T-helper 2 cell treated with Interferon-gamma antibody and Interleukin-4, amounts not matched to agents 5 μg/mL and 100 μg/mL, for 36 hours (primary cell): ENCODE results near the gene PSD4.

Source experiments
- DNase-seq: peaks from one replicate; pipeline ENCODE4 v3.0.0; 2021; ENCODE audit warnings: low spot score
- H3K27ac Mint-ChIP-seq: one replicate; pipeline ENCODE4 v1.8.0; 2021; ENCODE audit warnings: mild to moderate bottlenecking, mixed read lengths
- H3K27me3 Mint-ChIP-seq: one replicate; pipeline ENCODE4 v1.8.0; 2021; ENCODE audit warnings: low read depth, mixed read lengths
- H3K36me3 Mint-ChIP-seq: one replicate; pipeline ENCODE4 v1.8.0; 2021; ENCODE audit warnings: low read depth, mixed read lengths
- H3K4me1 Mint-ChIP-seq: one replicate; pipeline ENCODE4 v1.8.0; 2021; ENCODE audit warnings: low read depth, mixed read lengths
- H3K4me3 Mint-ChIP-seq: one replicate; pipeline ENCODE4 v1.8.0; 2022; ENCODE audit warnings: mild to moderate bottlenecking, moderate library complexity, mixed read lengths
- H3K9me3 Mint-ChIP-seq: one replicate; pipeline ENCODE4 v1.8.0; 2021; ENCODE audit warnings: mixed read lengths

The PSD4 gene

DNA sequence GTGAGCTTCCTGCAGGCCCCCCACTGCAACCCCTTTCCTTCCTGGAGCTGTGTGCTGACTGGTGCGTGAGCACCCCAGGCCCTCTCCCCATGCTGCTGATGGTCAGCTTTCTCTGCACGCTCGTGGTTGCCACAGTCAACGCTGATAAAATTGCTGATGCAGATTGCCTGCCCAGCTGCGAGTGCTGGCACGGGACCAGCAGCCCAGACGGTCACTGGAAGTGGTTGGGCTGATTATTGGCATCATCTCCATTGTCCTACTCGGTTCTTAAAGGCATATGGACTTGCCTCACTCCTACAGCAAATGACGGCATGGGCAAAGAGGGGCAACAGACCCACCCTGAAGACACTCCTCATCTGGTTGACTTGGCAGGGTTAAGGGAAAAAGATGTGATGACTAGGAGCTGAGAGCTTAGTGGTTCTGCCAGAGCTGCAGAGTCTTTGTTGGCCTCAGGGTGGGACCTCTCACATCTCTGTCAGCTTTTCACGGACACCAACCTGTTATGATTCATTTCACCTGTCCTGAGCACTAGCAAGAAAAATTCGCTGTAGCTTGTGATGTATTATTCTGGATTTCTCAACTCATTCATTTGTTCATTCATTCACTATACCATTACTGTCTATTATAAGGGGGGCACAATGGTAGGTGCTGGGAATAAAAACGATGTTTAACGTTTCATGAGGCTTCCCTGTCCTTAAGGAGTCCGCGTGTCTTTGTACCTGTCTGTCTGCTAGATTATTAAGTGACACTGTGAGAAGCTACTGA, 66.6 kb downstream of the PSD4 start:
- no peak overlapping the region for H3K27ac Mint-ChIP-seq
- peaks cover 5% of the 10 kb centered on the region for H3K4me1 Mint-ChIP-seq

DNA sequence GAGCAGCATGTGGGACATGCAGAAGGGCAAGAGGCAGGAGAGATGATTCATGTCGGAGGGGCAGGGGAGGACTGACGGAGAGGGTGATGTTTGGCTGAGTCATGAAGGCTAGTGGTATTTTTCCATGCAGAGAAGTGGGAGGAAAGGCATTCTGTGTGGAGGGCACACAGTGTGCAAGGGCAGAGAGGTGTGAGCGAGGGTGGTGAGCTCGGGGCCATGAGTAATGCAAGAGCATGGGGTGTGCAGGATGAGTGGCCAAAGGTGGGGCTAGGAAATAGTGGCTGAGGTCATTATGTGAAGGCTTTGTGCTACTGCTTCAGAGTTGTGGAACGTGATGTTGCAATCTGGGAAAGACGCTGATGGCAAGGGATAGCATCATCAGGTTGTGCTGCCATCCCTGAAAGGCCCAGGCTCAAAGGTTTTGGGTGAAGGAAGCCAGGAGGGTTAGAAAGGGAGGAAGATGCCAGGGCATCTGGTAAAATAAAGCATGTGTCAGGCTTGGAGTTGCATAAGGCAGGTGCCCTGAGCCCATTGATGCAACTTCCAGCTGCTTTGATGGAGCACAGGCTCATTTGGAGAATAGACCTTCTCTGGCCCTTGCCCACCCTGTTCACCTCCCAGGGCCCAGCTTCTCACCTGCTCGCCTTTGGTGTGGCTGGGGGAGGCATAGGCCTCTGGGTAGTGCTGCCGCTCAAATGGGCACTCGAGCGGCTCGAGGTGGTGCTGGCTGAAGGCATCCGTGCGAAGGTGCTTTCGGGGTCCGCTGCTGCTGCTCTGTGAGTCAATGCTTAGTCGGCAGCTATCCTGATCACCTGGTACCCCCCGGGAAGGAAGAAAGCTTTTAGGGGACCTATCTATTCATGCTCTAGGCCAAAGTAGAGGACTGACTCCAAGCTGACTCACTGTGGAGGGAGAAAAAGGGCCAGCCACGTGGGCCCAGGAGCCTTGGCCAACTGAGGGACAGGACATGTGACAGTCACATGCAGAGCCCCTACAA, 67.4 kb downstream of the PSD4 start:
- peaks cover 2% of the 10 kb centered on the region for H3K36me3 Mint-ChIP-seq
- H3K27me3 Mint-ChIP-seq: peaks cover 2% of the 10 kb centered on the region
- peaks cover 5% of the 10 kb centered on the region for H3K4me1 Mint-ChIP-seq
- no peak overlapping the region for H3K4me3 Mint-ChIP-seq
- H3K27ac Mint-ChIP-seq: peak overlapping the region; percentile 9
- peak; percentile 75 for DNase-seq
- H3K9me3 Mint-ChIP-seq: no peaks in the 10 kb centered on the region

More for the DNA sequence above, 66.6 kb downstream of the PSD4 start:
- no peaks in the 10 kb centered on the region for H3K9me3 Mint-ChIP-seq
- H3K27me3 Mint-ChIP-seq: peaks cover 2% of the 10 kb centered on the region
- no peak overlapping the region for H3K4me3 Mint-ChIP-seq
- DNase-seq: no peak
- peaks cover 5% of the 10 kb centered on the region for H3K36me3 Mint-ChIP-seq

DNA sequence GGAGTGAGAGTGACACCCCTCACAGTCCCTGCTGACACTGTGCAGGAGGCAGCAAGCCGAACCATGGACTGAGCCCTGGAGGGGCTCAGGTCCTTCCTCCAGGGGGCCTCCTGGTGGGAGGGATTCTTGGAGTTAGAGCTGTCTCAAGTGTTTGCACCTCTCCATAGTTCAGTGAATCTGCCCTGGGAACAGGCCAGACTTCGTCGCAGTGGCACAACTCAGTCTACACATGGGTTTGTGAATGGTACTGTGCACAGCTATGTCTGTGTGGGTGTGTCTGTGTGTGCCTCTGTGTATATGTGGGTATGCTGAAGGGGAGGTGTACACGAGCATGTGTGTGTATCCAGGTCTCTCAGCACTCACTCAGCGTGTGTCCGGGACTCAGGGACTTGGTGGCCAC, 68.6 kb downstream of the PSD4 start:
- H3K4me1 Mint-ChIP-seq: peaks cover 5% of the 10 kb centered on the region

DNA sequence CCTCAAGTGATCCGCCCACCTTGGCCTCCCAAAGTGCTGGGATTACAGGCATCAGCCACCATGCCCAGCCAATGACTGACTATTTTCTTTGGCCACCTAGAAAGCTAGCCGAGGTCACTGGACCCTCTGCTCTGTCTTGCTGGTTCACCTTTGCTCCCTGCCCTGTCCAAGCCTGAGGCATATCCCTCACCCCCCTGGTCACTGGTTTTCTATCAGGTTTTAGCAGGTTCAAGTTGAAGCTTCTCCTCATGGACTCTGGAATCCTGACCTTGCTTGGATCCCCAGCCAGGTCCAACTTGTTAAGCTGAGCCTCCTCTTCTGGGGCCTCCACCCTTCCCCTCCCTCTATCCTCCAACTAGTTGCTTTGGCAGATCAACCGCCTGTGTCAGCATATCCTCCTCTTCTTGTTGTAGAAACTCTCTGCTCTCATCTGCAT, 71.5 kb downstream of the PSD4 start:
- H3K27ac Mint-ChIP-seq: no peak overlapping the region
- peaks cover 2% of the 10 kb centered on the region for H3K27me3 Mint-ChIP-seq
- no peak overlapping the region for H3K4me3 Mint-ChIP-seq
- no peak for DNase-seq
- H3K4me1 Mint-ChIP-seq: peaks cover 15% of the 10 kb centered on the region
- H3K36me3 Mint-ChIP-seq: no peaks in the 10 kb centered on the region
- no peaks in the 10 kb centered on the region for H3K9me3 Mint-ChIP-seq

More for the DNA sequence above, 68.6 kb downstream of the PSD4 start:
- Mint-ChIP-seq H3K27me3 (peaks cover 2% of the 10 kb centered on the region), H3K36me3 (peaks cover 2% of the 10 kb centered on the region), H3K4me3 (no peak overlapping the region), H3K9me3 (no peaks in the 10 kb centered on the region), H3K27ac (no peak overlapping the region)
- no peak for DNase-seq

DNA sequence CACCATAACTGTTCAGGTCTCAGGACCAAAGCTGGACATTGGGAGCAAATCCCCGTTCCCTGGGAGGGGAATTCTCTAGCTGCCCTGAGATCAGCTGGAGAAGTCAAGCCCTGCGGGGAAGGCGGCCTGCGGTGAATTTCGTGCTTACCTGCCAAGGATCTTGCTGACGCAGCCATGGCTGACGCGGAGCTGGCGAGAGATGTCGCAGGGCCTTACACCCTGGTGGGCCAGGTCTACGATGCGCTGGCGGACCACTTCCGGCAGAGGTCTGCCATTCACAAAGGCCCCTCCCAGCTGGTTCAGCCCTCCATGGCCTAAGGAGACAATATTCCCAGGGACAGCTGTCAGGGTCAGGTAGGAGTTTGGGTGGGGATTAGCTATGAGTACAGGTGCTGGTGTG, 72.8 kb downstream of the PSD4 start:
- no peak overlapping the region for H3K27ac Mint-ChIP-seq
- H3K4me1 Mint-ChIP-seq: peaks cover 23% of the 10 kb centered on the region
- H3K9me3 Mint-ChIP-seq: no peaks in the 10 kb centered on the region
- no peak overlapping the region for H3K4me3 Mint-ChIP-seq
- DNase-seq: no peak
- H3K27me3 Mint-ChIP-seq: peaks cover 2% of the 10 kb centered on the region
- H3K36me3 Mint-ChIP-seq: no peaks in the 10 kb centered on the region

DNA sequence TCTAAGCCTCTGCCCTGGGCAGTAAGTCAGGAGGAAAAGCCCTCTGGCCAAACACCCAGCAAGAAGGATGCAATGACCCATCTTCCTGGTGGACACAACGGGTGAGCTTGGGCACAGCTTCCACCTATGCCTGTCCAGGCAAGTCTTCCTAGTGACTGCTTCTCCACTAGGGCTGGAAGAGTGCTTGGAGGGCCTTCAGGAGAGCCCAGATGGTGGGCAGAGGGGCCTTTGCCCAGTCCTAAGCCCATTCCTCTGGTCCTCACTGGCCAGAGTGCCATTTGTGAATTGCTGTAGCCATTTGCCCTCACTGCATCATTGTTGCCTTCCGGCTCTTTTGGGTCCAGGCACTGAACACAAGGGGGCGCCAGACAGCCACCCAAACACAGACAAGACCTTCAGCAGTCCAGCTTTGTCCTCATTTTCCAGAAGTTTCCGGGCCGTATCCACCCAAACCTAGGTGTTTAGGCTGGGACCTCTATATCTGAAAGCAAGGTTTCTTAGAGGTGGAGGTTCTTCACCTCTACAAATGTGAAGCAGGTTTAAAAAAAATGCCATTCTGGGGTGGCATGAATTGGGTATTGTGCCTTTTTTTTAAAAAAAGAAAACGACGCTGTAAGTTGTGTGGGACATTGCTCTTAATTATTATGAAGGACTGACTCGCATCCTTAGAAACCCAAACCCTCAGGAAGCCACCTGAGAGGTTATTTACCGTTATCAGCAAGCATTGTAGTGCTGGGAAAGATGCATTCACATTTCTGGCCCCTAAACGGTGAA, 75.4 kb downstream of the PSD4 start:
- Mint-ChIP-seq H3K4me3 (no peak overlapping the region), H3K36me3 (peaks cover 7% of the 10 kb centered on the region)

DNA sequence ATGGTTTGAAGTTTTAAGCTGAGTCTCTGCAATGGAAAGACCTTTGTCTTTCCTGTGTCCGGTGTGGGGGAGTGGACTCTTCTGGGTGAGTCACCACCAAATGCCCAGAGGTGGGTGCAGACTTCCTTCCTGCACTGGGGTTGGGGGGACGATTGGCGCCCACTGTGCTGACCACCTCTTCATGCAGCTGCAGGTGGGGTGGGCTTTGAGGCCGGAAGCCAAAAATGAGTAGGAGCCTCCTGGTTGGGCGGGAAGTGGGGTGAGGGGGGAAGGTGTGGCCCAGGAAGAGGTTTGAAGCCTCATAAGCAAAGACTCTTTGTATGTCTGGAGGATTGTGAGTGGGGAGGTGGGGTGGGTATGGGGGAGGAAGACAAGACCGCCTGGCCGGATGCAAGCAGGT, 77.3 kb downstream of the PSD4 start:
- Mint-ChIP-seq H3K27ac (peak overlapping the region; percentile 75), H3K4me1 (peaks cover 53% of the 10 kb centered on the region), H3K9me3 (no peaks in the 10 kb centered on the region), H3K4me3 (peak overlapping the region; percentile 63), H3K27me3 (peaks cover 8% of the 10 kb centered on the region), H3K36me3 (peaks cover 7% of the 10 kb centered on the region)
- DNase-seq: peak; percentile 45

More for the DNA sequence above, 75.4 kb downstream of the PSD4 start:
- DNase-seq: peak; percentile 68
- Mint-ChIP-seq H3K4me1 (peaks cover 43% of the 10 kb centered on the region), H3K27me3 (peaks cover 2% of the 10 kb centered on the region), H3K27ac (peak overlapping the region; percentile 62), H3K9me3 (no peaks in the 10 kb centered on the region)

DNA sequence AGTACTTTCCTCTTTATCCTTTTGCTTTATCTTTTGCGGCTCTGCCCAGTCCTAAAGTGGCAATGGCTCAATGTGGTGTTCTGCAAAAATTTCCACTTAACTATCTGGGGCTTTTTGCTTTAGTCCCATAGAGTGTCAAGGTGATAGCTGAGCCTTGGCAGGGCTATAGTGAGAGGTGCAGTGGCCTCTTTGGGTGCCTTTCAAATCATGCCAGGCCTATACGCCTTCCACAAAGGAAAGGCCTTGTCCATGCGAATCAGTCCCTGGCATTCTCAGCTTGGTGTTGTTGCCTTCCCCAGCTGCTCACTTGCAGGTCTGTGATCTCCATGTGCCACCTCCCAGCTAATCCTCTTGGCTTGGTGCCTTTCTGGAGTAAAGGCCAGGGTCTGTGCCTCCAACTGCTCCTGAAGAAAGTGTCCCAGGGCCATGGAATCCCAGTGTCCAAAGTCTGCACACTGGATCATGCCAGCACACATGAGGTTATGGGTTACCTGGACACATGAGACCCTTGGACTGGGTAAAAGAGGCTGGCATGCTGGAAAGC, 78.3 kb downstream of the PSD4 start:
- peak overlapping the region; percentile 9 for H3K4me3 Mint-ChIP-seq
- H3K36me3 Mint-ChIP-seq: peaks cover 7% of the 10 kb centered on the region
- H3K27ac Mint-ChIP-seq: no peak overlapping the region
- peaks cover 53% of the 10 kb centered on the region for H3K4me1 Mint-ChIP-seq
- H3K9me3 Mint-ChIP-seq: no peaks in the 10 kb centered on the region
- peaks cover 13% of the 10 kb centered on the region for H3K27me3 Mint-ChIP-seq
- no peak for DNase-seq

DNA sequence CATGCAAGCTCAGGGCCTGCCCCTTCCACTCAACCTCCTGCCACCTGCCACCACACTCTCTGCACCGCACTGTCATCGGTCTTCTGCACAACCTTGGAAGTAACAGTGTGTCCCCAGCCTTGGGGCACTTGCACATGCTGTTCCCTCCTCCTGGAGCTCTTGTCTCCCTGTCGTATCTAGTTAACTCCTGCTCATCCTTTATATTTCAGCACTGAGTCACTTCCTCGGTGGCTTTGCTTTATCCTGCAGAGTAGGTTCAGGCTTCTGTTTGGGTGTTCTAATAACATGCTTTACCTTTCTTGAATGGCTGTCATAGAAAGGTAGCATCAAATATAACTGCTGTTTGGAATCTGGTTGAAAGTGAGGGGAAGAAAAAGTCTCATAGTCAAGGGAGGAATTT, 79.7 kb downstream of the PSD4 start:
- Mint-ChIP-seq H3K9me3 (no peaks in the 10 kb centered on the region), H3K4me1 (peaks cover 57% of the 10 kb centered on the region), H3K27ac (no peak overlapping the region), H3K36me3 (peaks cover 7% of the 10 kb centered on the region), H3K27me3 (peaks cover 19% of the 10 kb centered on the region), H3K4me3 (peak overlapping the region; percentile 9)
- no peak for DNase-seq

DNA sequence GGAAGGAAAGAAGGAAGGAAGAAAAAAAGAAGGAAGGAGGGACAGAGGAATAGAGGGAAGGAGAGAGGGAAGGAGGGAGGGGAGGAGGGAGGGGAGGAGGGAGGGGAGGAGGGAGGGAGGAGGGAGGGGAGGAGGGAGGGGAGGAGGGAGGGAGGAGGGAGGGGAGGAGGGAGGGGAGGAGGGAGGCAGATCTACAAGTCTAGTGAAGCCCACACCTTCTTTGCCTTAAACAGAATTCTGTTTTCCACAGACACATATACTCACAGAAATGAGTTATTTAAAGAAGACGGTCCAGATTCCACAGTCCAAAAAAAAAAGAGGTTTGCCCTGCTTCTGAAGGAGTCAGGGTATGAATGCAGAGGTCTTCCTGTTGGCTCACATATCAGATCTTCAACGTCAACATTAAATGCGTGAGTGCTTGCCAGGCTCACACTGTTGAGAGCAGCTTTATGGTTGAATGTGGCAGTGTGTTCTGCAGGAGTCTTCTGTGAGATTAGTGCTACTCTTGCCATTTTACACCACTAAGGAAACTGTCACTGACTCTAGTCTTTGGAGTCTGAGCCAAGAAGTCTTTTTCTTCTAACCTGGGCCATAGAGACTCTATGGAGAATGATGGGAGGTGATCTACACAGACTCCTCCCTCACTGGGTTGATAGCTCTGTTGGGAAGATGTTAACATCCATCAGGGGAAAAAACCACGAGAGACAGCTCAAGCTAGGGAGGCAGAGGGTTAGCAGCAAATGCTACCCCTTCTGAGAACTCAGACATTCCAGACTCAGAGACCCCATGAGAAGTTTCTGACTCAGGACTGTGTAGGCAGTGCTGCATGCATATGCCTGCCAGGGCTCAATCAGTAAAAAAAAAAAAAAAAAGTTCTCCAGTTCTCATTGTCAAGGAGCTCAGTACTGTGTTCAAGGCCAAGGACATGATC, 81.6 kb downstream of the PSD4 start:
- H3K9me3 Mint-ChIP-seq: no peaks in the 10 kb centered on the region
- H3K4me1 Mint-ChIP-seq: peaks cover 48% of the 10 kb centered on the region
- H3K4me3 Mint-ChIP-seq: no peak overlapping the region
- no peak for DNase-seq
- peaks cover 27% of the 10 kb centered on the region for H3K27me3 Mint-ChIP-seq
- no peak overlapping the region for H3K27ac Mint-ChIP-seq
- peaks cover 7% of the 10 kb centered on the region for H3K36me3 Mint-ChIP-seq

DNA sequence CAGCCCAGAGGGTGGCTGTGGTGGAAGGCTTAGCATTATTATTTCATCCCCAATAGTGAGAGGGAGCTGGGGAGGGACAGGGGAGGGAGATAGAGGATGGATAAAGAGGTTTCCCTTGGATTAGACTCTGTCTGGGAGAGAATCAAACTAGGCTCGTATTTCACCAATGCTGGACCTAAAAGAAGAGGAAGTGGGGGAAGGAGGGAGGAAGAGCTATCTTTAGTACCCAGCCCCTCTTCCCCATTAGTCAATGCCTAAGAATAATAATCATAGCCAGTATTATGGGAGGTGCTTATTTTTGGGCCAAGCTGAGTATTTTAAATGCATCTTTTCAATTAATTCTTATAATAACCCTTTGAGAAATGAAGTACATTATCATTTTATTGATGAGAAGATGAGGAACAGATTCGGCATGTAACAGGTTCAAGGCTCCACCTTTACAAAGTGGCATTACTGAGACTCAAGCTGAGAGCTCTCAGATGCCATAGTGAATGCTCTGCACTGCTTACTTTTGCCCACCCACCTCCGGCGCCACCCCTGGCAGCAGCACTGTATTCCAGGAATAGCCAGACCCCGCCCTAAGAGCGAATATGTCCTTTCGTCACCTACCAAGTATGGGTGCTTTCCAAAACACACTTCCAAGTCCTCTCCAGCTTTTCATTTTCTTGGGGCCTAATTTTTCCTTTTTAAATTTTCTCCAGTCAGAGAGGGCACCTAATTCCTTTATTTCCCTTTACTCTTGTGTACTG, 83.9 kb downstream of the PSD4 start:
- Mint-ChIP-seq H3K4me1 (peaks cover 26% of the 10 kb centered on the region), H3K27ac (no peak overlapping the region), H3K4me3 (no peak overlapping the region)

DNA sequence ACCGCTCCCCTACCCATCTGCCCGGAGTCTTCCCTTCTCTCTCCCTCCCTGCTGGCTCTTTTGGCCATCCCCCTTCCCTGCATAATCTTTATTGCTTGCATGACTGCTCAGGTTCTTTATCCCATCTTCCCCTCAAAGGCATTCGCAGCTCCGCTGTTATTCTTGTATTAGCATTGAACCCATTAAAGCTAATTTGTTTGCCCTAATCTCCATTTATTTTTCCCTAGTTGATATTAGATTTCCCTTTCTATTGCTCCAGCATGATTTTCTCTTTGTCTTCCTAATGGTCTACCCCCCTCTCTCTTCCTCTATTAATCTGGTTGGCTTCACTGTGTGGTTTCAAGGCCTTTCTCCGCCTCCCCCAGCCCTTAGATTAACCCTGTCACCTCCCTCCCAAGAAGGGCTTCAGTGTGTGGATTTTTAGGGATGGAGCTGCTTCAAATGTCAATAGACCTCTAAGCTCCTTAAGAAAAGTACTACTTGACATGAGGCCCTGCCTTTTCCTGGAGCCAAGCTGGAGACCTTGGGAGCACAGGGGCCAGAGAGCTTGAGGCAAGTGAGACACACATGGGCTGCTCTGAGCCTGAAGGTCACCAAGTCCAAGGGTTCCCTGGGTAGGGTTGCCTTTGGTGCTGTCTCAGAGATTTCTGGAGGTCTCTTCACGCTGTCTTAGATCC, 84.8 kb downstream of the PSD4 start:
- Mint-ChIP-seq H3K27ac (no peak overlapping the region), H3K27me3 (peaks cover 42% of the 10 kb centered on the region), H3K4me3 (no peak overlapping the region), H3K36me3 (no peaks in the 10 kb centered on the region), H3K9me3 (no peaks in the 10 kb centered on the region), H3K4me1 (peaks cover 17% of the 10 kb centered on the region)
- DNase-seq: no peak

More for the DNA sequence above, 83.9 kb downstream of the PSD4 start:
- Mint-ChIP-seq H3K9me3 (no peaks in the 10 kb centered on the region), H3K27me3 (peaks cover 32% of the 10 kb centered on the region), H3K36me3 (peaks cover 7% of the 10 kb centered on the region)
- DNase-seq: no peak
